Globus pallidus (tissue), 1 donor: ENCODE data around the gene ARAP1.
"Not testable (repeated sequence)": the region's sequence is repeated elsewhere in the genome, so short reads cannot be mapped to it uniquely, and the experiment has no call there.

Source experiments
- DNase-seq: peaks from one replicate; pipeline ENCODE4 v3.0.0-alpha.2; 2015; ENCODE audit warnings: low spot score

ARAP1 gene

GRCh38 chr11:72752088-72752914, at the start of gene ARAP1:
Gene ARAP1 (minus strand): TSS chr11:72752408. CDS start chr11:72727128, 25,280 bp downstream.
- DNase-seq: peak; percentile 84

GRCh38 chr11:72799441-72799840, 47.2 kb upstream of the ARAP1 start:
- DNase-seq: no peak

- no peak for DNase-seq
Observed at GRCh38 chr11:72798361-72798760, 46.2 kb upstream of the ARAP1 start.

GRCh38 chr11:72793425-72794367, 41.5 kb upstream of the ARAP1 start, which contains the start of gene STARD10:
Gene STARD10 (minus strand): TSS chr11:72794047. CDS start chr11:72781181, 12,866 bp downstream.
- DNase-seq: peak; percentile 98

- DNase-seq: no peak
Observed at GRCh38 chr11:72793076-72793424, 40.8 kb upstream of the ARAP1 start.

GRCh38 chr11:72792437-72793021, 40.3 kb upstream of the ARAP1 start:
- DNase-seq: no peak

- DNase-seq: not testable (repeated sequence)
Observed at GRCh38 chr11:72791228-72791627, 39.0 kb upstream of the ARAP1 start.

- DNase-seq: no peak
Observed at GRCh38 chr11:72789493-72790131, 37.4 kb upstream of the ARAP1 start.

GRCh38 chr11:72788241-72788640, 36.0 kb upstream of the ARAP1 start:
- DNase-seq: no peak

- no peak for DNase-seq
Observed at GRCh38 chr11:72787216-72788104, 35.3 kb upstream of the ARAP1 start.

GRCh38 chr11:72786305-72787215, 34.4 kb upstream of the ARAP1 start:
- no peak for DNase-seq

- DNase-seq: no peak
Observed at GRCh38 chr11:72784662-72785061, 32.5 kb upstream of the ARAP1 start.

- DNase-seq: no peak
Observed at GRCh38 chr11:72783144-72783905, 31.1 kb upstream of the ARAP1 start.

GRCh38 chr11:72782081-72782920, 30.1 kb upstream of the ARAP1 start:
- no peak for DNase-seq

- no peak for DNase-seq
Observed at GRCh38 chr11:72781313-72782080, 29.3 kb upstream of the ARAP1 start.

GRCh38 chr11:72781063-72781312, 28.8 kb upstream of the ARAP1 start:
- DNase-seq: no peak

- DNase-seq: no peak
Observed at GRCh38 chr11:72780296-72781062, 28.3 kb upstream of the ARAP1 start.
